GM12878 (cell line): Measurements from ENCODE around the gene CAMK2B. TPM values are rescaled to one million over a fixed set of nuclear protein-coding genes. Genes with fewer than 3 reads are reported as not detected.

ENCODE experiments used
- ATAC-seq: fragments of 200-7000 bp; cut with Tn5 transposase; 3 replicates; pipeline ENCODE4 v1.9.1; 2020; ENCODE audit warnings: mild to moderate bottlenecking, moderate library complexity
- BruUV-seq: library from RNA; stranded (reverse); fragments of 400-500 nt; replicated peaks from 2 replicates; lab custom pipeline; 2021; lab: Mats Ljungman, UMichigan
- CTCF ChIA-PET: fragments of 300-600 bp; sonication (Branson Sonifier 250); formaldehyde crosslinking; extraction: SDS; loops from one replicate; lab custom pipeline; 2021; ENCODE audit warnings: inconsistent platforms; lab: Yijun Ruan, JAX
- POLR2A ChIA-PET: fragments of 350-600 bp; formaldehyde crosslinking; extraction: SDS; loops from one replicate; lab custom pipeline; 2021; ENCODE audit warnings: inconsistent platforms; lab: Charles Lee
- RAD21 ChIA-PET: fragments of 300-600 bp; sonication (Branson Sonifier 250); formaldehyde crosslinking; loops from one replicate; lab custom pipeline; 2023; ENCODE audit warnings: antibody characterized with exemption; ENCODE audit not compliant: unreplicated experiment; lab: Charles Lee
- SMC1A ChIA-PET: fragments of 300-600 bp; sonication (Branson Sonifier 250); formaldehyde crosslinking; loops from one replicate; lab custom pipeline; 2023; ENCODE audit not compliant: unreplicated experiment, uncharacterized antibody; lab: Charles Lee
- DNase-seq: peaks from one replicate; pipeline ENCODE4 v3.0.0-alpha.2; 2011; ENCODE audit warnings: low read depth, low spot score
- FAIRE-seq: peaks from 3 replicates; lab custom pipeline; 2011; peaks lifted over from hg19 to GRCh38; lab: Jason Lieb, UNC
- H2AFZ ChIP-seq: 2 replicates; pipeline ENCODE4 v1.6.0; 2011; ENCODE audit warnings: low read depth, low read length, control low read depth; ENCODE audit not compliant: control insufficient read depth
- H3K27ac ChIP-seq: 2 replicates; pipeline ENCODE4 v1.5.1; 2011; ENCODE audit warnings: control low read depth; ENCODE audit not compliant: control insufficient read depth, insufficient read depth
- H3K27me3 ChIP-seq, 2 experiments: replicated peaks in 1 of 2; 2 replicates each; pipeline versions ENCODE4 v1.6.0 to v1.6.1; 2011; ENCODE audit warnings: low read length in 1 of 2; ENCODE audit not compliant: control insufficient read depth in 2 of 2, insufficient read depth in 2 of 2
- H3K36me3 ChIP-seq, 2 experiments: 2 replicates each; pipeline ENCODE4 v1.5.1; 2011; ENCODE audit warnings: low read length in 1 of 2; ENCODE audit not compliant: control insufficient read depth in 2 of 2, insufficient read depth in 2 of 2
- H3K4me1 ChIP-seq: 2 replicates; pipeline ENCODE4 v1.6.1; 2011; ENCODE audit warnings: mild to moderate bottlenecking, low read length, moderate library complexity, mixed read lengths; ENCODE audit not compliant: control insufficient read depth, insufficient read depth
- H3K4me2 ChIP-seq: 2 replicates; pipeline ENCODE4 v1.6.0; 2011; ENCODE audit warnings: control low read depth; ENCODE audit not compliant: control insufficient read depth, insufficient read depth
- H3K4me3 ChIP-seq: fragments of 200-600 bp; sonication (generic); 2 replicates; pipeline ENCODE4 v1.5.1; 2016
- H3K79me2 ChIP-seq: 2 replicates; pipeline ENCODE4 v1.6.0; 2011; ENCODE audit warnings: low read length; ENCODE audit not compliant: control insufficient read depth, insufficient read depth
- H3K9ac ChIP-seq: 2 replicates; pipeline ENCODE4 v1.8.0; 2011; ENCODE audit warnings: low read length, control low read depth, mixed read lengths; ENCODE audit not compliant: control insufficient read depth, insufficient read depth
- H3K9me3 ChIP-seq: replicated peaks from 3 replicates; pipeline ENCODE4 v1.5.1; 2011; ENCODE audit warnings: mild to moderate bottlenecking, low read length; ENCODE audit not compliant: control insufficient read depth, insufficient read depth
- H4K20me1 ChIP-seq: 2 replicates; pipeline ENCODE4 v1.6.0; 2011; ENCODE audit not compliant: control insufficient read depth, insufficient read depth
- BACH1 ChIP-seq: fragments of 450-650 bp; IDR thresholded peaks from 2 replicates; pipeline ENCODE4 v1.6.1; 2017; ENCODE audit warnings: mild to moderate bottlenecking, borderline replicate concordance
- CBX3 ChIP-seq: fragments of 200-600 bp; sonication (generic); IDR thresholded peaks from 2 replicates; pipeline ENCODE4 v1.6.1; 2016; ENCODE audit warnings: low read depth, borderline replicate concordance
- CHD4 ChIP-seq: fragments of 200-600 bp; sonication (generic); IDR thresholded peaks from 2 replicates; pipeline ENCODE4 v1.6.1; 2016; ENCODE audit warnings: mild to moderate bottlenecking
- GABPA ChIP-seq: IDR thresholded peaks from 2 replicates; pipeline ENCODE4 v1.6.1; 2014; ENCODE audit warnings: antibody characterized with exemption, low read depth, mild to moderate bottlenecking, inconsistent platforms
- IRF4 ChIP-seq: IDR thresholded peaks from 2 replicates; pipeline ENCODE4 v1.6.1; 2011; ENCODE audit warnings: low read depth, low read length
- MTA2 ChIP-seq: fragments of 450-650 bp; IDR thresholded peaks from 2 replicates; pipeline ENCODE4 v1.6.1; 2016; ENCODE audit warnings: low read depth, mild to moderate bottlenecking, moderate library complexity
- NBN ChIP-seq: fragments of 450-650 bp; IDR thresholded peaks from 2 replicates; pipeline ENCODE4 v1.6.1; 2016
- PAX8 ChIP-seq: fragments of 450-650 bp; IDR thresholded peaks from 2 replicates; pipeline ENCODE4 v1.6.1; 2017; ENCODE audit warnings: mild to moderate bottlenecking, moderate library complexity
- PML ChIP-seq: IDR thresholded peaks from 2 replicates; pipeline ENCODE4 v1.6.1; 2012; ENCODE audit warnings: low read length, inconsistent platforms
- RAD51 ChIP-seq: fragments of 450-650 bp; IDR thresholded peaks from 2 replicates; pipeline ENCODE4 v1.6.1; 2016; ENCODE audit warnings: moderate library complexity, mild to moderate bottlenecking, inconsistent platforms
- RCOR1 ChIP-seq: conservative IDR thresholded peaks from 2 replicates; pipeline ENCODE4 v1.6.1; 2012; ENCODE audit warnings: low read depth, low read length, improper control_type of control experiment
- RFX5 ChIP-seq: IDR thresholded peaks from 2 replicates; pipeline ENCODE4 v1.6.1; 2011; ENCODE audit warnings: low read depth, low read length, improper control_type of control experiment
- RUNX3 ChIP-seq: IDR thresholded peaks from 2 replicates; pipeline ENCODE4 v1.6.1; 2012; ENCODE audit warnings: low read length, inconsistent platforms
- TCF7 ChIP-seq: IDR thresholded peaks from 2 replicates; pipeline ENCODE4 v1.6.1; 2014; ENCODE audit warnings: antibody characterized with exemption, borderline replicate concordance
- USF2 ChIP-seq: IDR thresholded peaks from 2 replicates; pipeline ENCODE4 v1.6.1; 2011; ENCODE audit warnings: low read depth, low read length, improper control_type of control experiment, borderline replicate concordance
- YY1 ChIP-seq: IDR thresholded peaks from 2 replicates; pipeline ENCODE4 v1.6.1; 2011; ENCODE audit warnings: low read depth, mild to moderate bottlenecking, low read length
- ZNF217 ChIP-seq: fragments of 450-650 bp; IDR thresholded peaks from 2 replicates; pipeline ENCODE4 v1.6.1; 2017; ENCODE audit warnings: antibody characterized with exemption, mild to moderate bottlenecking
- WGBS: methylation state at CpG from one replicate; pipeline ENCODE4 v1.1.6; 2016; ENCODE audit warnings: low lambda C conversion rate; ENCODE audit not compliant: insufficient replicate concordance, insufficient coverage; ENCODE audit errors: missing lambda C conversion rate; 5-methylcytosine and 5-hydroxymethylcytosine counted together
- in situ Hi-C: fragments of 300-500 bp; cut with MboI; formaldehyde crosslinking; loops from 9 replicates; pipeline ENCODE4 v1.14.3; 2018; ENCODE audit warnings: mixed read lengths
- intact Hi-C: fragments of 100-400 bp; cut with micrococcal nuclease; formaldehyde crosslinking; loops from one replicate; pipeline ENCODE4 v1.14.2; 2022; ENCODE audit not compliant: unreplicated experiment
- polyA plus RNA-seq, 11 experiments: library from polyadenylated mRNA; depleted of rRNA in 4 of 11; unstranded in 6 of 11; stranded (reverse) in 5 of 11; fragments of >200 nt; fragmentation: Nextera tagmentation in 4 of 11; fragmentation: Illumina TruSeq in 1 of 11; extraction: Ambion mirVana in 4 of 11; extraction: Trizol in 1 of 11; gene quantifications; 1 replicate in 1 of 11; 2 replicates in 10 of 11; pipeline versions ENCODE4 v1.2.1 to v1.2.3, GENCODE V29; 2011 to 2016; ENCODE audit warnings: inconsistent platforms in 2 of 11, missing spikeins in 2 of 11, low read depth in 1 of 11
- total RNA-seq, 4 experiments: library from RNA; depleted of rRNA in 3 of 4; stranded (reverse); fragments of >200 nt in 3 of 4; fragmentation: Illumina TruSeq in 1 of 4; extraction: Trizol in 1 of 4; gene quantifications; 2 replicates each; pipeline versions ENCODE4 v1.2.1 to v1.2.3, GENCODE V29; 2013 to 2021
- TF ChIP-seq, protein P1 (sequence below): fragments of 450-650 bp; IDR thresholded peaks from 2 replicates; pipeline ENCODE4 v1.6.1; 2017; ENCODE audit warnings: antibody characterized with exemption, mild to moderate bottlenecking, moderate library complexity

Gene CAMK2B
- total and polyA plus RNA-seq, 10 of the 15 experiments (the other 5 are each of a cell fraction or from before 2014, with no cell fraction given): 0.06 to 0.23 (median 0.11) TPM; not detected in 5

GRCh38 chr7:44287488-44288380 is 37.7 kb downstream of the CAMK2B start (continued):
- TF ChIP-seq RCOR1 (no peak), TCF7 (no peak), BACH1 (no peak)

- BruUV-seq: no TSS peak
- Histone ChIP-seq H3K36me3 (no peaks in the 10 kb centered on the region), H3K4me1 (no peaks in the 10 kb centered on the region), H3K27me3 (peaks cover 0 to 2% of the 10 kb centered on the region in 2 experiments; a peak in 3 of 4 replicates), H2AFZ (no peak overlapping the region), H3K4me2 (no peak overlapping the region), H3K4me3 (no peak overlapping the region), H3K79me2 (no peaks in the 10 kb centered on the region), H3K27ac (no peak overlapping the region), H3K9me3 (no peaks in the 10 kb centered on the region), H3K9ac (no peak overlapping the region), H4K20me1 (no peaks in the 10 kb centered on the region)
- ChIA-PET RAD21 (no interaction called here), POLR2A (no interaction called here), CTCF (no interaction called here), SMC1A (no interaction called here)
- FAIRE-seq: no peak
- no peak for ATAC-seq
- in situ Hi-C loops: no loop called here
- intact Hi-C loops: no loop called here
- 36% methylated on average over 19 of the region's 20 CpGs for WGBS
- no peak for DNase-seq
- TF ChIP-seq USF2 (no peak), PAX8 (no peak), YY1 (no peak), RAD51 (no peak), RUNX3 (no peak), PML (no peak), IRF4 (no peak), MTA2 (no peak), GABPA (no peak), NBN (no peak), RFX5 (no peak), ZNF217 (no peak), CBX3 (no peak), CHD4 (no peak)
- TF ChIP-seq, protein P1, sequence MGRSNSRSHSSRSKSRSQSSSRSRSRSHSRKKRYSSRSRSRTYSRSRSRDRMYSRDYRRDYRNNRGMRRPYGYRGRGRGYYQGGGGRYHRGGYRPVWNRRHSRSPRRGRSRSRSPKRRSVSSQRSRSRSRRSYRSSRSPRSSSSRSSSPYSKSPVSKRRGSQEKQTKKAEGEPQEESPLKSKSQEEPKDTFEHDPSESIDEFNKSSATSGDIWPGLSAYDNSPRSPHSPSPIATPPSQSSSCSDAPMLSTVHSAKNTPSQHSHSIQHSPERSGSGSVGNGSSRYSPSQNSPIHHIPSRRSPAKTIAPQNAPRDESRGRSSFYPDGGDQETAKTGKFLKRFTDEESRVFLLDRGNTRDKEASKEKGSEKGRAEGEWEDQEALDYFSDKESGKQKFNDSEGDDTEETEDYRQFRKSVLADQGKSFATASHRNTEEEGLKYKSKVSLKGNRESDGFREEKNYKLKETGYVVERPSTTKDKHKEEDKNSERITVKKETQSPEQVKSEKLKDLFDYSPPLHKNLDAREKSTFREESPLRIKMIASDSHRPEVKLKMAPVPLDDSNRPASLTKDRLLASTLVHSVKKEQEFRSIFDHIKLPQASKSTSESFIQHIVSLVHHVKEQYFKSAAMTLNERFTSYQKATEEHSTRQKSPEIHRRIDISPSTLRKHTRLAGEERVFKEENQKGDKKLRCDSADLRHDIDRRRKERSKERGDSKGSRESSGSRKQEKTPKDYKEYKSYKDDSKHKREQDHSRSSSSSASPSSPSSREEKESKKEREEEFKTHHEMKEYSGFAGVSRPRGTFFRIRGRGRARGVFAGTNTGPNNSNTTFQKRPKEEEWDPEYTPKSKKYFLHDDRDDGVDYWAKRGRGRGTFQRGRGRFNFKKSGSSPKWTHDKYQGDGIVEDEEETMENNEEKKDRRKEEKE: no peak
These were observed 38.5 kb downstream of the CAMK2B start for GRCh38 chr7:44286618-44287487.
